H1 (cell line): Measurements from ENCODE around the gene USP12. TPM values are rescaled to one million over a fixed set of nuclear protein-coding genes. Genes with fewer than 3 reads are reported as not detected.

ENCODE experiments used
- CTCF ChIA-PET: fragments of 300-600 bp; sonication (Branson Sonifier 250); formaldehyde crosslinking; loops from one replicate; lab custom pipeline; 2021; ENCODE audit not compliant: partially characterized antibody; lab: Charles Lee
- POLR2A ChIA-PET: fragments of 300-600 bp; sonication (Branson Sonifier 250); formaldehyde crosslinking; loops from one replicate; lab custom pipeline; 2021; ENCODE audit warnings: inconsistent platforms; ENCODE audit not compliant: partially characterized antibody; lab: Charles Lee
- DNase-seq, 2 experiments: peaks; one replicate each; pipeline versions ENCODE4 v3.0.0 to v3.0.0-alpha.2; 2010 to 2022; ENCODE audit warnings: low spot score in 2 of 2, low read depth in 1 of 2, mixed read lengths in 1 of 2
- FAIRE-seq: peaks from 2 replicates; lab custom pipeline; 2011; peaks lifted over from hg19 to GRCh38; lab: Jason Lieb, UNC
- H2AFZ ChIP-seq: 2 replicates; pipeline ENCODE4 v1.8.1; 2012; ENCODE audit warnings: low read length, inconsistent platforms
- H2AK5ac ChIP-seq: 2 replicates; pipeline ENCODE4 v1.6.1; 2013; ENCODE audit warnings: low read depth, low read length
- H2BK120ac ChIP-seq: replicated peaks from 2 replicates; pipeline ENCODE3; 2013; ENCODE audit warnings: low read depth, low read length, inconsistent platforms
- H2BK12ac ChIP-seq: 2 replicates; pipeline ENCODE4 v1.6.1; 2013; ENCODE audit warnings: low read depth, low read length
- H2BK15ac ChIP-seq: 2 replicates; pipeline ENCODE4 v1.6.1; 2013; ENCODE audit warnings: low read length
- H2BK20ac ChIP-seq: 2 replicates; pipeline ENCODE4 v1.6.1; 2013; ENCODE audit warnings: low read length
- H2BK5ac ChIP-seq: 2 replicates; pipeline ENCODE4 v1.6.1; 2013; ENCODE audit warnings: low read depth, low read length
- H3K14ac ChIP-seq: 2 replicates; pipeline ENCODE4 v1.6.1; 2013; ENCODE audit warnings: inconsistent platforms; ENCODE audit not compliant: insufficient read length
- H3K18ac ChIP-seq: 2 replicates; pipeline ENCODE4 v1.6.1; 2013; ENCODE audit warnings: low read length; ENCODE audit errors: extremely low read depth
- H3K23ac ChIP-seq: 2 replicates; pipeline ENCODE4 v1.6.1; 2013; ENCODE audit warnings: inconsistent platforms; ENCODE audit not compliant: insufficient read length
- H3K23me2 ChIP-seq: 2 replicates; pipeline ENCODE4 v1.6.1; 2013; ENCODE audit warnings: low read depth, low read length
- H3K27ac ChIP-seq: 2 replicates; pipeline ENCODE4 v1.6.1; 2011; ENCODE audit warnings: low read depth, low read length, inconsistent platforms
- H3K27me3 ChIP-seq, 4 experiments: replicated peaks in 1 of 4; 1 replicate in 1 of 4; 2 replicates in 3 of 4; pipeline versions ENCODE4 v1.6.1 to v1.8.1; 2011 to 2013; ENCODE audit warnings: low read length in 3 of 4, mild to moderate bottlenecking in 3 of 4, inconsistent platforms in 2 of 4, mixed read lengths in 2 of 4, moderate library complexity in 1 of 4; ENCODE audit not compliant: control insufficient read depth in 3 of 4, insufficient read depth in 3 of 4; ENCODE audit errors: extremely low read depth in 1 of 4
- H3K36me3 ChIP-seq, 4 experiments: 2 replicates each; pipeline versions ENCODE4 v1.6.1 to v1.8.1; 2011 to 2013; ENCODE audit warnings: mild to moderate bottlenecking in 4 of 4, low read length in 3 of 4, moderate library complexity in 2 of 4, control low read depth in 1 of 4, inconsistent platforms in 1 of 4; ENCODE audit not compliant: insufficient read depth in 4 of 4, control insufficient read depth in 2 of 4
- H3K4ac ChIP-seq: replicated peaks from 2 replicates; pipeline ENCODE3; 2013; ENCODE audit warnings: low read length, low read depth, mixed read lengths, inconsistent platforms; ENCODE audit not compliant: insufficient read length
- H3K4me1 ChIP-seq, 4 experiments: replicated peaks in 1 of 4; 1 replicate in 1 of 4; 2 replicates in 3 of 4; pipeline versions ENCODE4 v1.6.1 to v1.8.1; 2011 to 2013; ENCODE audit warnings: low read length in 3 of 4, inconsistent platforms in 2 of 4, mixed read lengths in 1 of 4; ENCODE audit not compliant: insufficient read depth in 4 of 4, control insufficient read depth in 3 of 4
- H3K4me2 ChIP-seq, 2 experiments: 2 replicates each; pipeline versions ENCODE4 v1.6.1 to v1.8.1; 2011 to 2013; ENCODE audit warnings: low read depth in 2 of 2, low read length in 2 of 2, control low read depth in 1 of 2, inconsistent platforms in 1 of 2, mild to moderate bottlenecking in 1 of 2; ENCODE audit not compliant: insufficient read depth in 1 of 2
- H3K4me3 ChIP-seq, 4 experiments: fragments of 200-600, 300-600 bp in 1 of 4; sonication (generic), shearing (Covaris generic), sonication (Bioruptor Twin) in 1 of 4; 2 replicates each; pipeline versions ENCODE4 v1.5.1 to v1.8.1; 2011 to 2016; ENCODE audit warnings: low read length in 4 of 4, low read depth in 3 of 4, control low read depth in 2 of 4, inconsistent platforms in 2 of 4, mild to moderate bottlenecking in 2 of 4, mixed read lengths in 1 of 4, moderate library complexity in 1 of 4; ENCODE audit not compliant: insufficient read depth in 2 of 4; ENCODE audit errors: extremely low read depth in 1 of 4
- H3K56ac ChIP-seq: replicated peaks from 2 replicates; pipeline ENCODE3; 2013; ENCODE audit warnings: low read depth, mild to moderate bottlenecking, mixed read lengths, low read length, inconsistent platforms; ENCODE audit not compliant: insufficient read length
- H3K79me1 ChIP-seq: 2 replicates; pipeline ENCODE4 v1.6.1; 2013; ENCODE audit warnings: low read depth, low read length, control low read depth
- H3K79me2 ChIP-seq, 2 experiments: 2 replicates each; pipeline versions ENCODE4 v1.6.1 to v1.8.1; 2012 to 2013; ENCODE audit warnings: low read length in 2 of 2, mild to moderate bottlenecking in 2 of 2, inconsistent platforms in 1 of 2; ENCODE audit not compliant: insufficient read depth in 2 of 2, control insufficient read depth in 1 of 2
- H3K9ac ChIP-seq, 4 experiments: replicated peaks in 1 of 4; 1 replicate in 1 of 4; 2 replicates in 3 of 4; pipeline versions ENCODE4 v1.6.1 to v1.8.1; 2011 to 2013; ENCODE audit warnings: low read depth in 3 of 4, low read length in 3 of 4, control low read depth in 2 of 4, mild to moderate bottlenecking in 2 of 4, moderate library complexity in 2 of 4, inconsistent platforms in 1 of 4; ENCODE audit errors: extremely low read depth in 1 of 4
- H3K9me3 ChIP-seq, 2 experiments: 2 replicates each; pipeline versions ENCODE4 v1.6.1 to v1.8.1; 2012 to 2013; ENCODE audit warnings: mild to moderate bottlenecking in 2 of 2, moderate library complexity in 2 of 2, control low read depth in 1 of 2, inconsistent platforms in 1 of 2, low read depth in 1 of 2, low read length in 1 of 2, mixed read lengths in 1 of 2; ENCODE audit not compliant: insufficient read depth in 2 of 2
- H4K20me1 ChIP-seq, 2 experiments: replicated peaks in 1 of 2; 2 replicates each; pipeline versions ENCODE3 to v1.8.1; 2011 to 2013; ENCODE audit warnings: inconsistent platforms in 2 of 2, low read length in 2 of 2, mild to moderate bottlenecking in 1 of 2; ENCODE audit not compliant: insufficient read depth in 2 of 2, control insufficient read depth in 1 of 2
- H4K5ac ChIP-seq: 2 replicates; pipeline ENCODE4 v1.6.1; 2013; ENCODE audit warnings: low read length, low read depth, mixed read lengths, inconsistent platforms; ENCODE audit not compliant: insufficient read length
- H4K8ac ChIP-seq: 2 replicates; pipeline ENCODE4 v1.8.0; 2013; ENCODE audit warnings: mild to moderate bottlenecking, moderate library complexity, low read length, inconsistent platforms; ENCODE audit not compliant: insufficient read depth; ENCODE audit errors: extremely low read depth
- H4K91ac ChIP-seq: replicated peaks from 2 replicates; pipeline ENCODE3; 2013; ENCODE audit warnings: low read length, mixed read lengths, inconsistent platforms; ENCODE audit not compliant: insufficient read length
- ASH2L ChIP-seq: fragments of 200-600, 300-600 bp; sonication (generic); IDR thresholded peaks from one replicate; pipeline ENCODE4 v1.7.1; 2017; ENCODE audit warnings: low read length
- BCL11A ChIP-seq, 2 experiments: IDR thresholded peaks; one replicate each; pipeline ENCODE4 v1.6.1; 2011; ENCODE audit warnings: low read depth in 2 of 2, low read length in 2 of 2, mild to moderate bottlenecking in 2 of 2
- BRCA1 ChIP-seq: IDR thresholded peaks from 2 replicates; pipeline ENCODE4 v1.6.1; 2012; ENCODE audit warnings: low read depth, low read length, improper control_type of control experiment
- CHD2 ChIP-seq: IDR thresholded peaks from 2 replicates; pipeline ENCODE4 v1.6.1; 2012; ENCODE audit warnings: low read length, improper control_type of control experiment
- EGR1 ChIP-seq: IDR thresholded peaks from 2 replicates; pipeline ENCODE4 v1.6.1; 2011; ENCODE audit warnings: low read depth, low read length, borderline replicate concordance
- KDM1A ChIP-seq: fragments of 200-600, 300-600 bp; sonication (generic); IDR thresholded peaks from 2 replicates; pipeline ENCODE4 v1.7.1; 2016; ENCODE audit warnings: mild to moderate bottlenecking, low read length, borderline replicate concordance
- MAFK ChIP-seq: IDR thresholded peaks from 2 replicates; pipeline ENCODE4 v1.6.1; 2012; ENCODE audit warnings: low read depth, mild to moderate bottlenecking, improper control_type of control experiment, low read length
- POU5F1 ChIP-seq: IDR thresholded peaks from 2 replicates; pipeline ENCODE4 v1.6.1; 2011; ENCODE audit warnings: low read depth, mild to moderate bottlenecking, low read length, moderate library complexity
- RAD21 ChIP-seq, 2 experiments: IDR thresholded peaks in 1 of 2; conservative IDR thresholded peaks in 1 of 2; 2 replicates each; pipeline ENCODE4 v1.6.1; 2011; ENCODE audit warnings: low read depth in 2 of 2, low read length in 2 of 2, improper control_type of control experiment in 1 of 2, inconsistent platforms in 1 of 2, mild to moderate bottlenecking in 1 of 2, moderate library complexity in 1 of 2
- RBBP5 ChIP-seq: IDR thresholded peaks from 2 replicates; pipeline ENCODE4 v1.7.1; 2012; ENCODE audit warnings: low read depth, mild to moderate bottlenecking, inconsistent platforms, low read length, moderate library complexity, borderline replicate concordance
- SUZ12 ChIP-seq: fragments of 200-600 bp; sonication (generic); IDR thresholded peaks from 2 replicates; pipeline ENCODE4 v1.6.1; 2012; ENCODE audit warnings: mild to moderate bottlenecking, inconsistent platforms, low read length, moderate library complexity, mixed read lengths
- TAF7 ChIP-seq: optimal IDR thresholded peaks from 2 replicates; pipeline ENCODE3; 2011; ENCODE audit warnings: low read depth, mild to moderate bottlenecking, inconsistent platforms, low read length, moderate library complexity, borderline replicate concordance
- USF2 ChIP-seq: IDR thresholded peaks from 2 replicates; pipeline ENCODE4 v1.6.1; 2011; ENCODE audit warnings: low read length, improper control_type of control experiment
- WGBS, 2 experiments: shearing (Covaris generic) in 1 of 2; methylation state at CpG; one replicate each; pipeline versions ENCODE4 v1.1.6 to v1.1.7; 2013 to 2015; ENCODE audit warnings: low lambda C conversion rate in 2 of 2, mixed read lengths in 2 of 2, inconsistent platforms in 1 of 2, low coverage in 1 of 2, missing lambda C conversion rate in 1 of 2; ENCODE audit not compliant: insufficient replicate concordance in 2 of 2, insufficient coverage in 1 of 2, insufficient read length in 1 of 2; ENCODE audit errors: extremely low coverage in 1 of 2, missing lambda C conversion rate in 1 of 2; 5-methylcytosine and 5-hydroxymethylcytosine counted together
- polyA plus RNA-seq, 7 experiments: library from polyadenylated mRNA; depleted of rRNA in 3 of 7; stranded (reverse) in 5 of 7; unstranded in 2 of 7; fragments of >200 nt in 5 of 7; fragments of 200-250 nt in 2 of 7; gene quantifications; 1 replicate in 5 of 7; 2 replicates in 1 of 7; 4 replicates in 1 of 7; pipeline versions ENCODE4 v1.2.1 to v1.2.3, GENCODE V29; 2011 to 2013; ENCODE audit warnings: missing spikeins in 2 of 7, mixed read lengths in 2 of 7
- total RNA-seq: library from RNA; stranded (reverse); fragmentation: NEBNext Ultra II Directional; extraction: Animal tissue kit (Norgen Biotek cat#: 25700); gene quantifications from 2 replicates; pipeline ENCODE4 v1.2.1, GENCODE V29; 2021

Gene USP12
- total and polyA plus RNA-seq, 2 of the 8 experiments (the other 6 are each of a cell fraction or from before 2014, with no cell fraction given): 4.0 to 30.0 TPM

- Histone ChIP-seq H3K27ac (no peak overlapping the region), H3K23ac (no peak overlapping the region), H2BK15ac (no peak overlapping the region), H2AFZ (no peak overlapping the region), H3K9ac (no peak overlapping the region), H3K14ac (no peak overlapping the region), H3K27me3 (no peaks in the 10 kb centered on the region), H3K4ac (no peak overlapping the region), H3K56ac (no peak overlapping the region), H3K79me1 (no peaks in the 10 kb centered on the region; the same call in 1 of the 2 replicates), H2BK120ac (no peak overlapping the region), H3K9me3 (peaks cover 17 to 22% of the 10 kb centered on the region in 2 experiments), H4K5ac (no peak overlapping the region), H3K4me2 (peak overlapping the region; percentile 30 to 35; a peak in 2 of 4 replicates), H3K4me3 (no peak overlapping the region), H4K20me1 (peaks cover 5 to 6% of the 10 kb centered on the region in 2 experiments), H3K23me2 (no peaks in the 10 kb centered on the region), H3K79me2 (peaks cover 6 to 88% of the 10 kb centered on the region in 2 experiments; a peak in 3 of 4 replicates), H4K91ac (no peak overlapping the region), H2BK20ac (no peak overlapping the region), H2BK12ac (no peak overlapping the region), H2AK5ac (no peak overlapping the region), H3K36me3 (peaks cover 0 to 12% (median 6%) of the 10 kb centered on the region in 4 experiments; a peak in 3 of 8 replicates), H3K18ac (no peak overlapping the region), H2BK5ac (no peak overlapping the region), H4K8ac (no peak overlapping the region), H3K4me1 (peaks cover 0 to 10% (median 5%) of the 10 kb centered on the region in 4 experiments; a peak in 5 of 7 replicates)
- WGBS, 2 experiments: 54% methylated on average over 3 of the region's 3 CpGs; no CpG with 5 or more reads in 1 of the 2 experiments
- ChIA-PET POLR2A (no interaction called here), CTCF (interaction anchor here (1.2 to 2.6 kb wide), 3 partner anchors 9 to 238 kb away, joined by 3 to 7 read pairs (median 5); no protein-coding TSS in a partner anchor)
- FAIRE-seq: no peak
- DNase-seq: no peak
- TF ChIP-seq BCL11A (IDR thresholded peaks at IDR 0.05; ENCODE audit: low read depth in 2 of 2, low read length in 2 of 2) (no peak), EGR1 (no peak), ASH2L (no peak), CHD2 (no peak), USF2 (no peak), POU5F1 (no peak), SUZ12 (no peak), RBBP5 (no peak), BRCA1 (no peak), TAF7 (no peak), KDM1A (no peak), MAFK (no peak), RAD21 (IDR thresholded peaks at IDR 0.05 in 1 of 2, conservative IDR thresholded peaks at IDR 0.05 in 1 of 2; ENCODE audit: low read depth in 2 of 2, low read length in 2 of 2) (no peak)
Measured at GRCh38 chr13:27120811-27121210, 50.8 kb downstream of the USP12 start.
